ENCODE results near the gene GALNTL6. TPM values are rescaled to one million over a fixed set of nuclear protein-coding genes. Genes with fewer than 3 reads are reported as not detected.

The GALNTL6 gene
- total RNA-seq, 6 donors from 2014 or later = 0.26 to 18.9 TPM; not detected in 4

DNA sequence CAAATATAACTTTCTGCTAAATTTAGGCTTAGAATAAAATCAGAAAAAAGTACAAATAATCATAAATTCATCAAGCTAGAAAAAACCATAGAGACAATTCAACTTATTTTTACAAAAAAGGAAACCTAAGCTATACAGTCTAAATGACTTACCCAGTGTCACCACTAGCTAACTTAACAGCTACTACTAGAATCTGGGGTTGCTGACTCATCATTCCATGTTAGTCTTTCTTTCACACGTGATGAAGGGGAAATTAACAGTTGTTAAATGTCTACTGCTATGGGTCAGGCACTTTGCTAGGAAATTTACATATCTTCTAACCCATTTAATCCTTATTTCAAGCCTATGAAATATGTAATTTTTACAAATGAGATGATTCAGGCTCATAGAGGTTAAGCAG is 1006.1 kb downstream of the GALNTL6 start:
- Histone ChIP-seq H3K9me3 (no peaks in the 10 kb centered on the region), H3K27me3 (no peaks in the 10 kb centered on the region), H3K4me1 (no peaks in the 10 kb centered on the region), H3K27ac (no peak overlapping the region), H3K36me3 (no peaks in the 10 kb centered on the region), H3K4me3 (no peak overlapping the region)
- DNase-seq (no peak), ATAC-seq (ENCODE audit: low FRiP score in 2 of 2) (no peak)
- TF ChIP-seq, protein P1, sequence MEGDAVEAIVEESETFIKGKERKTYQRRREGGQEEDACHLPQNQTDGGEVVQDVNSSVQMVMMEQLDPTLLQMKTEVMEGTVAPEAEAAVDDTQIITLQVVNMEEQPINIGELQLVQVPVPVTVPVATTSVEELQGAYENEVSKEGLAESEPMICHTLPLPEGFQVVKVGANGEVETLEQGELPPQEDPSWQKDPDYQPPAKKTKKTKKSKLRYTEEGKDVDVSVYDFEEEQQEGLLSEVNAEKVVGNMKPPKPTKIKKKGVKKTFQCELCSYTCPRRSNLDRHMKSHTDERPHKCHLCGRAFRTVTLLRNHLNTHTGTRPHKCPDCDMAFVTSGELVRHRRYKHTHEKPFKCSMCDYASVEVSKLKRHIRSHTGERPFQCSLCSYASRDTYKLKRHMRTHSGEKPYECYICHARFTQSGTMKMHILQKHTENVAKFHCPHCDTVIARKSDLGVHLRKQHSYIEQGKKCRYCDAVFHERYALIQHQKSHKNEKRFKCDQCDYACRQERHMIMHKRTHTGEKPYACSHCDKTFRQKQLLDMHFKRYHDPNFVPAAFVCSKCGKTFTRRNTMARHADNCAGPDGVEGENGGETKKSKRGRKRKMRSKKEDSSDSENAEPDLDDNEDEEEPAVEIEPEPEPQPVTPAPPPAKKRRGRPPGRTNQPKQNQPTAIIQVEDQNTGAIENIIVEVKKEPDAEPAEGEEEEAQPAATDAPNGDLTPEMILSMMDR (IDR thresholded peaks at IDR 0.05) = no peak
- TF ChIP-seq POLR2AphosphoS5 (IDR thresholded peaks at IDR 0.05) (no peak), POLR2A (IDR thresholded peaks at IDR 0.05) (no peak), EP300 (IDR thresholded peaks at IDR 0.05) (no peak)
- WGBS, 2 donors = 35% methylated on average over 1 of the region's 1 CpG

DNA sequence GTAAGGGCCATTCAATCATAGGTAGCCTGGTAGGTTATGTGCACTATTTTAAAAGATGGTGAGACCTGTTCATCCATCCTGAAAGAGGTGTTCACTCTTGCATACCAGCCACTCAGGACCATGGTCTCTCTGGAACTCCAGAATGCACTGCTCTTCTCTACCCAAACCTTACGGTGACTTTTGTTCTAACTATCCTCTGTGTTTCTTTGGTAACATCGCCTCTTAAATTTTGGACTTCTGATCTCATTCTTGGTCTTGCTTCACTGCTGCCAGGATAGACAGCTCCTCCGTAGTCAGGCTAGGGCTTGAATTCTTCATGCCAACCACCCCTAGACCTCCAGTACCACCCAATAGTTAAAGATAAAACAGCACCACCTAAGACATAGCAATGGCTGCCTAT is 1009.1 kb downstream of the GALNTL6 start:
- H3K4me3 ChIP-seq = no peak overlapping the region
- no peaks in the 10 kb centered on the region for H3K9me3 ChIP-seq
- WGBS, 2 donors = 90 to 98% methylated on average over 3 of the region's 3 CpGs
- H3K36me3 ChIP-seq = no peaks in the 10 kb centered on the region
- ATAC-seq (ENCODE audit: low FRiP score in 2 of 2) = no peak
- DNase-seq = no peak
- TF ChIP-seq POLR2AphosphoS5 (IDR thresholded peaks at IDR 0.05) (no peak), POLR2A (IDR thresholded peaks at IDR 0.05) (no peak), EP300 (IDR thresholded peaks at IDR 0.05) (no peak)
- TF ChIP-seq, protein P1 (IDR thresholded peaks at IDR 0.05) = no peak
- H3K27me3 ChIP-seq = no peaks in the 10 kb centered on the region
- no peak overlapping the region for H3K27ac ChIP-seq
- no peaks in the 10 kb centered on the region for H3K4me1 ChIP-seq

DNA sequence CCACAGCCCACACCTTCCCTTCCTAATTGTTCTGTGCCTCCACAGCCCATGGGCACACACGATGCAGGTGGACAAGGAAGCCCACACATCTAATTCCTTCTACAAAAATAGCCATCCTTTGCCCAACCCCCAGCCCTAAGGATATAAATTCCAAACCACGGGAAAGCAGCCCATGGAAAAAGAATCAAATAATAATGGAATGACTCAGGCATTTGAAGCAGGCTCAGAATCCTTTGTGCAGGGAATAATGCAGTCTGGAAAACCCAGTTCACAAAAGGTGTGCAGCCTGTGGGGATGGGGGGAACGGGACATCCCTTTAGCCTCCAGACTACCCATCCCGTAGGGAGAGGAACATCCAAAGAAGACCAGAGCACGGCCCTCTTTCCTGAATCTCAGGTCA is 1013.1 kb downstream of the GALNTL6 start:
- no peak overlapping the region for H3K27ac ChIP-seq
- H3K4me3 ChIP-seq = no peak overlapping the region
- WGBS, 2 donors = 74 to 76% methylated on average over 5 of the region's 5 CpGs
- no peak for DNase-seq
- TF ChIP-seq EP300 (IDR thresholded peaks at IDR 0.05) (no peak), POLR2A (IDR thresholded peaks at IDR 0.05) (no peak), POLR2AphosphoS5 (IDR thresholded peaks at IDR 0.05) (no peak)
- TF ChIP-seq, protein P1 (IDR thresholded peaks at IDR 0.05) = no peak
- no peaks in the 10 kb centered on the region for H3K9me3 ChIP-seq
- peak in 1 of 2 donors; percentile 31 for ATAC-seq (ENCODE audit: low FRiP score in 2 of 2)
- H3K27me3 ChIP-seq = no peaks in the 10 kb centered on the region
- H3K4me1 ChIP-seq = no peaks in the 10 kb centered on the region
- H3K36me3 ChIP-seq = no peaks in the 10 kb centered on the region

DNA sequence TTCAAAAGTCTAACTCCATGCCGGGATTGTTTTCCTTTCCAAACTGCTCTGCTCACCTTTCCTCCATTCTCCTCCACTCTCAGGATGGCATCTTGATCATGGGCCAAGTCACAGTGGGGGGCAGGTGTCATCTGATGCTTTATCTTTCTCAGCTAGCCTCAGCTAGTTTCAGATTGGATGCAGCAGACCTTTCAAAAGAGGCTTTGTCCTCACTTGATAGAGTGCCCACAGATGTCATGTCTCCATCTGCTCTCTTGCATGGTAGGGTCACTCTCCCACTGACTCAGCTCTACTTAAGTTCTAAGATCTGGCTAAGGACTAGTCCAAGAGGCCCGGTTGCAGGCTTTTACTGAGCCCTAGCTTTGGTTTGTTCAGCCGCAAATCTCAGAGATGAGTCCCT is 1013.7 kb downstream of the GALNTL6 start:
- no peak overlapping the region for H3K4me3 ChIP-seq
- H3K36me3 ChIP-seq = no peaks in the 10 kb centered on the region
- no peak for ATAC-seq (ENCODE audit: low FRiP score in 2 of 2)
- WGBS, 2 donors = 85 to 87% methylated on average over 3 of the region's 3 CpGs
- TF ChIP-seq POLR2A (IDR thresholded peaks at IDR 0.05) (no peak), EP300 (IDR thresholded peaks at IDR 0.05) (no peak), POLR2AphosphoS5 (IDR thresholded peaks at IDR 0.05) (no peak)
- TF ChIP-seq, protein P1 (IDR thresholded peaks at IDR 0.05) = no peak
- no peak for DNase-seq
- H3K27ac ChIP-seq = no peak overlapping the region
- H3K9me3 ChIP-seq = no peaks in the 10 kb centered on the region
- H3K4me1 ChIP-seq = no peaks in the 10 kb centered on the region
- H3K27me3 ChIP-seq = no peaks in the 10 kb centered on the region

DNA sequence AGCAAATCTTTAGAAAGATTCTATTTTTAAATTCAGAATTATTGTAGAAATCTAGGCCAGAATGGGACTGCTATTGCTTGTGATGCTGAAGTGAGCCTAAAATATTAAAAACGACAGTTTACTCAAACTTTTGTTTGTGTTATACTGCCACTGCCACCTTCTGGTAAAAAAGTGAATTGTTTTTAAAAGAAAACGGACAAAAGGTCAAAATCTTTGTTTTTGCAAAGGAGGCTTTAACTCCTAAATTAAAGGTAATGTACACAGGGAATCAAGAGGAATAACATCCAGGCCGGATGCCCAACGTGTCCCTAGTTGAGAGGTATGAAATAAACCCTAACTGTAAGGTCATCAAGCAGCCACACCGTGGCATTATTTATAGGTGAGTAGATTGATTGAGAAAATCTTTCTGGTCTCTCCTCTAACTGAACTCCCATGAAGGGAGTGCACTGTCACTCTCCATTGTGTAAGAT is 1017.1 kb downstream of the GALNTL6 start:
- no peaks in the 10 kb centered on the region for H3K9me3 ChIP-seq
- H3K4me1 ChIP-seq = no peaks in the 10 kb centered on the region
- H3K36me3 ChIP-seq = no peaks in the 10 kb centered on the region
- H3K27me3 ChIP-seq = no peaks in the 10 kb centered on the region
- ATAC-seq (ENCODE audit: low FRiP score in 2 of 2) = no peak
- no peak for TF ChIP-seq EP300 (IDR thresholded peaks at IDR 0.05)
- TF ChIP-seq, protein P1 (IDR thresholded peaks at IDR 0.05) = peak in 5 of 6 experiments; percentile 32 to 58 (median 44)
- 8 to 14% methylated on average over 5 of the region's 5 CpGs for WGBS, 2 donors
- no peak overlapping the region for H3K27ac ChIP-seq
- no peak overlapping the region for H3K4me3 ChIP-seq
- no peak for DNase-seq
